GM12878 (cell line): ENCODE results near the gene TMEM208. TPM values are rescaled to one million over a fixed set of nuclear protein-coding genes. Genes with fewer than 3 reads are reported as not detected.

Experiments used
- ATAC-seq: fragments of 200-7000 bp; cut with Tn5 transposase; 3 replicates; pipeline ENCODE4 v1.9.1; 2020; ENCODE audit warnings: mild to moderate bottlenecking, moderate library complexity
- BruUV-seq: library from RNA; stranded (reverse); fragments of 400-500 nt; replicated peaks from 2 replicates; lab custom pipeline; 2021; lab: Mats Ljungman, UMichigan
- CTCF ChIA-PET: fragments of 300-600 bp; sonication (Branson Sonifier 250); formaldehyde crosslinking; extraction: SDS; loops from one replicate; lab custom pipeline; 2021; ENCODE audit warnings: inconsistent platforms; lab: Yijun Ruan, JAX
- POLR2A ChIA-PET: fragments of 350-600 bp; formaldehyde crosslinking; extraction: SDS; loops from one replicate; lab custom pipeline; 2021; ENCODE audit warnings: inconsistent platforms; lab: Charles Lee
- RAD21 ChIA-PET: fragments of 300-600 bp; sonication (Branson Sonifier 250); formaldehyde crosslinking; loops from one replicate; lab custom pipeline; 2023; ENCODE audit warnings: antibody characterized with exemption; ENCODE audit not compliant: unreplicated experiment; lab: Charles Lee
- SMC1A ChIA-PET: fragments of 300-600 bp; sonication (Branson Sonifier 250); formaldehyde crosslinking; loops from one replicate; lab custom pipeline; 2023; ENCODE audit not compliant: unreplicated experiment, uncharacterized antibody; lab: Charles Lee
- DNase-seq: peaks from one replicate; pipeline ENCODE4 v3.0.0-alpha.2; 2011; ENCODE audit warnings: low read depth, low spot score
- FAIRE-seq: peaks from 3 replicates; lab custom pipeline; 2011; peaks lifted over from hg19 to GRCh38; lab: Jason Lieb, UNC
- H2AFZ ChIP-seq: 2 replicates; pipeline ENCODE4 v1.6.0; 2011; ENCODE audit warnings: low read depth, low read length, control low read depth; ENCODE audit not compliant: control insufficient read depth
- H3K27ac ChIP-seq: 2 replicates; pipeline ENCODE4 v1.5.1; 2011; ENCODE audit warnings: control low read depth; ENCODE audit not compliant: control insufficient read depth, insufficient read depth
- H3K27me3 ChIP-seq, 2 experiments: replicated peaks in 1 of 2; 2 replicates each; pipeline versions ENCODE4 v1.6.0 to v1.6.1; 2011; ENCODE audit warnings: low read length in 1 of 2; ENCODE audit not compliant: control insufficient read depth in 2 of 2, insufficient read depth in 2 of 2
- H3K36me3 ChIP-seq, 2 experiments: 2 replicates each; pipeline ENCODE4 v1.5.1; 2011; ENCODE audit warnings: low read length in 1 of 2; ENCODE audit not compliant: control insufficient read depth in 2 of 2, insufficient read depth in 2 of 2
- H3K4me1 ChIP-seq: 2 replicates; pipeline ENCODE4 v1.6.1; 2011; ENCODE audit warnings: mild to moderate bottlenecking, low read length, moderate library complexity, mixed read lengths; ENCODE audit not compliant: control insufficient read depth, insufficient read depth
- H3K4me2 ChIP-seq: 2 replicates; pipeline ENCODE4 v1.6.0; 2011; ENCODE audit warnings: control low read depth; ENCODE audit not compliant: control insufficient read depth, insufficient read depth
- H3K4me3 ChIP-seq: fragments of 200-600 bp; sonication (generic); 2 replicates; pipeline ENCODE4 v1.5.1; 2016
- H3K79me2 ChIP-seq: 2 replicates; pipeline ENCODE4 v1.6.0; 2011; ENCODE audit warnings: low read length; ENCODE audit not compliant: control insufficient read depth, insufficient read depth
- H3K9ac ChIP-seq: 2 replicates; pipeline ENCODE4 v1.8.0; 2011; ENCODE audit warnings: low read length, control low read depth, mixed read lengths; ENCODE audit not compliant: control insufficient read depth, insufficient read depth
- H3K9me3 ChIP-seq: replicated peaks from 3 replicates; pipeline ENCODE4 v1.5.1; 2011; ENCODE audit warnings: mild to moderate bottlenecking, low read length; ENCODE audit not compliant: control insufficient read depth, insufficient read depth
- H4K20me1 ChIP-seq: 2 replicates; pipeline ENCODE4 v1.6.0; 2011; ENCODE audit not compliant: control insufficient read depth, insufficient read depth
- CEBPZ ChIP-seq: fragments of 150-350 bp; IDR thresholded peaks from 2 replicates; pipeline ENCODE4 v1.6.1; 2016; ENCODE audit warnings: low read depth, low read length
- DPF2 ChIP-seq: fragments of 450-650 bp; IDR thresholded peaks from 2 replicates; pipeline ENCODE4 v1.6.1; 2017; ENCODE audit warnings: mild to moderate bottlenecking
- E2F8 ChIP-seq: fragments of 450-650 bp; IDR thresholded peaks from 2 replicates; pipeline ENCODE4 v1.6.1; 2018; ENCODE audit warnings: mild to moderate bottlenecking, low read depth, moderate library complexity; ENCODE audit not compliant: partially characterized antibody
- ETV6 ChIP-seq, 2 experiments: fragments of 450-650 bp in 1 of 2; IDR thresholded peaks in 1 of 2; conservative IDR thresholded peaks in 1 of 2; 2 replicates each; pipeline ENCODE4 v1.6.1; 2014; ENCODE audit warnings: antibody characterized with exemption in 1 of 2, borderline replicate concordance in 1 of 2, low read depth in 1 of 2, mild to moderate bottlenecking in 1 of 2, moderate library complexity in 1 of 2
- IKZF2 ChIP-seq, 2 experiments: fragments of 450-650 bp; IDR thresholded peaks; 2 replicates each; pipeline ENCODE4 v1.6.1; 2017; ENCODE audit warnings: mild to moderate bottlenecking in 2 of 2, moderate library complexity in 2 of 2
- IRF4 ChIP-seq: IDR thresholded peaks from 2 replicates; pipeline ENCODE4 v1.6.1; 2011; ENCODE audit warnings: low read depth, low read length
- IRF5 ChIP-seq: fragments of 450-650 bp; IDR thresholded peaks from 2 replicates; pipeline ENCODE4 v1.6.1; 2017; ENCODE audit warnings: borderline replicate concordance
- RAD51 ChIP-seq: fragments of 450-650 bp; IDR thresholded peaks from 2 replicates; pipeline ENCODE4 v1.6.1; 2016; ENCODE audit warnings: moderate library complexity, mild to moderate bottlenecking, inconsistent platforms
- SMAD1 ChIP-seq: fragments of 450-650 bp; IDR thresholded peaks from 2 replicates; pipeline ENCODE4 v1.6.1; 2018; ENCODE audit warnings: mild to moderate bottlenecking, low read depth; ENCODE audit not compliant: partially characterized antibody
- SRF ChIP-seq, 2 experiments: IDR thresholded peaks; 2 replicates each; pipeline ENCODE4 v1.6.1; 2011; ENCODE audit warnings: low read depth in 2 of 2, low read length in 2 of 2, mild to moderate bottlenecking in 1 of 2, moderate library complexity in 1 of 2
- WRNIP1 ChIP-seq: IDR thresholded peaks from 2 replicates; pipeline ENCODE4 v1.6.1; 2011; ENCODE audit warnings: low read depth, low read length, improper control_type of control experiment, borderline replicate concordance
- WGBS: methylation state at CpG from one replicate; pipeline ENCODE4 v1.1.6; 2016; ENCODE audit warnings: low lambda C conversion rate; ENCODE audit not compliant: insufficient replicate concordance, insufficient coverage; ENCODE audit errors: missing lambda C conversion rate; 5-methylcytosine and 5-hydroxymethylcytosine counted together
- in situ Hi-C: fragments of 300-500 bp; cut with MboI; formaldehyde crosslinking; loops from 9 replicates; pipeline ENCODE4 v1.14.3; 2018; ENCODE audit warnings: mixed read lengths
- intact Hi-C: fragments of 100-400 bp; cut with micrococcal nuclease; formaldehyde crosslinking; loops from one replicate; pipeline ENCODE4 v1.14.2; 2022; ENCODE audit not compliant: unreplicated experiment
- polyA plus RNA-seq, 11 experiments: library from polyadenylated mRNA; depleted of rRNA in 4 of 11; unstranded in 6 of 11; stranded (reverse) in 5 of 11; fragments of >200 nt; fragmentation: Nextera tagmentation in 4 of 11; fragmentation: Illumina TruSeq in 1 of 11; extraction: Ambion mirVana in 4 of 11; extraction: Trizol in 1 of 11; gene quantifications; 1 replicate in 1 of 11; 2 replicates in 10 of 11; pipeline versions ENCODE4 v1.2.1 to v1.2.3, GENCODE V29; 2011 to 2016; ENCODE audit warnings: inconsistent platforms in 2 of 11, missing spikeins in 2 of 11, low read depth in 1 of 11
- total RNA-seq, 4 experiments: library from RNA; depleted of rRNA in 3 of 4; stranded (reverse); fragments of >200 nt in 3 of 4; fragmentation: Illumina TruSeq in 1 of 4; extraction: Trizol in 1 of 4; gene quantifications; 2 replicates each; pipeline versions ENCODE4 v1.2.1 to v1.2.3, GENCODE V29; 2013 to 2021

Gene TMEM208
- total and polyA plus RNA-seq, 10 of the 15 experiments (the other 5 are each of a cell fraction or from before 2014, with no cell fraction given): 34.1 to 244 (median 54.1) TPM

- TF ChIP-seq CEBPZ: no peak
These were observed 19.8 kb downstream of the TMEM208 start (continued) for GRCh38 chr16:67246756-67247191.

GRCh38 chr16:67247192-67248072 lies 20.5 kb downstream of the TMEM208 start, which contains the start of gene FHOD1:
Gene FHOD1 (minus strand): TSS chr16:67247481. CDS start chr16:67247410, 71 bp downstream.
- FAIRE-seq (peak; percentile 89), ATAC-seq (peak; percentile 66), DNase-seq (peak; percentile 80)
- Histone ChIP-seq H2AFZ (peak within 1 kb of the TSS; percentile 83), H3K9ac (peak within 1 kb of the TSS; percentile 82), H4K20me1 (no peaks in the 10 kb centered on the region), H3K4me2 (peak within 1 kb of the TSS; percentile 99), H3K4me3 (peak within 1 kb of the TSS; percentile 97), H3K9me3 (no peaks in the 10 kb centered on the region), H3K27ac (peak within 1 kb of the TSS; percentile 98), H3K4me1 (peaks cover 33% of the 10 kb centered on the region), H3K36me3 (no peaks in the 10 kb centered on the region), H3K79me2 (peaks cover 29% of the 10 kb centered on the region), H3K27me3 (no peaks in the 10 kb centered on the region; a peak in 1 of 4 replicates)
- 0% methylated on average over 51 of the region's 60 CpGs for WGBS
- ChIA-PET POLR2A (interaction anchor here (0.6 to 8.0 kb wide), 9 partner anchors 21 to 219 kb away, joined by 3 to 100 read pairs (median 4); partner anchors contain the start of genes FBXL8, KCTD19, LRRC36 and NOL3), CTCF (interaction anchor here (0.7 to 4.9 kb wide), 11 partner anchors 13 to 115 kb away, joined by 3 to 29 read pairs (median 4); partner anchors contain the start of genes ELMO3 and TMEM208), RAD21 (interaction anchor here (0.6 to 2.4 kb wide), 13 partner anchors 13 to 230 kb away, joined by 3 to 23 read pairs (median 6); partner anchors contain the start of genes E2F4, FBXL8, NOL3 and TMEM208), SMC1A (interaction anchor here (0.8 to 4.1 kb wide), 8 partner anchors 10 to 267 kb away, joined by 3 to 21 read pairs (median 4); partner anchors contain the start of gene TMEM208)
- intact Hi-C loops (loop anchor here (1.0 to 2.0 kb wide), 3 partner anchors 20 to 63 kb away; partner anchors contain the start of genes E2F4 and TMEM208), in situ Hi-C loops (no loop called here)
- no TSS peak for BruUV-seq
- TF ChIP-seq SMAD1 (no peak), SRF (IDR thresholded peaks at IDR 0.05; ENCODE audit: low read depth in 2 of 2, low read length in 2 of 2) (no peak), DPF2 (peak; percentile 56; the same call in 1 of the 2 replicates), ETV6 (conservative IDR thresholded peaks at IDR 0.05 in 1 of 2, IDR thresholded peaks at IDR 0.05 in 1 of 2; ENCODE audit: borderline replicate concordance in 1 of 2, low read depth in 1 of 2) (no peak), IRF5 (no peak), IKZF2 (IDR thresholded peaks at IDR 0.05) (no peak), RAD51 (no peak), WRNIP1 (no peak), IRF4 (no peak), E2F8 (peak; percentile 90)
